Mucosa of rectum (tissue), 2 donors: ENCODE data around the gene ARHGAP6.

Experiments
- H3K27ac ChIP-seq, 2 donors: one replicate each; pipeline ENCODE4 v1.7.0; 2013; ENCODE audit warnings: inconsistent platforms in 2 of 2, low read depth in 2 of 2, low read length in 2 of 2
- H3K27me3 ChIP-seq, 2 donors: one replicate each; pipeline ENCODE4 v1.7.0; 2013; ENCODE audit warnings: low read length in 2 of 2; ENCODE audit not compliant: control insufficient read depth in 2 of 2, insufficient read depth in 2 of 2
- H3K36me3 ChIP-seq, 2 donors: one replicate each; pipeline ENCODE4 v1.7.0; 2013; ENCODE audit warnings: low read length in 2 of 2; ENCODE audit not compliant: control insufficient read depth in 2 of 2, insufficient read depth in 2 of 2
- H3K4me1 ChIP-seq, 2 donors: one replicate each; pipeline ENCODE4 v1.7.0; 2013; ENCODE audit warnings: low read length in 2 of 2, mild to moderate bottlenecking in 1 of 2; ENCODE audit not compliant: control insufficient read depth in 2 of 2, insufficient read depth in 2 of 2
- H3K4me3 ChIP-seq, 2 donors: one replicate each; pipeline ENCODE4 v1.7.0; 2013; ENCODE audit warnings: low read length in 2 of 2
- H3K9ac ChIP-seq, 2 donors: one replicate each; pipeline ENCODE4 v1.7.0; 2013; ENCODE audit warnings: low read length in 2 of 2, low read depth in 1 of 2, mild to moderate bottlenecking in 1 of 2
- H3K9me3 ChIP-seq, 2 donors: one replicate each; pipeline ENCODE4 v1.7.0; 2013; ENCODE audit warnings: low read length in 2 of 2; ENCODE audit not compliant: control insufficient read depth in 2 of 2
- donor health status: healthy.
- donor health status: Normal muscosa, but diverticular disease.

The ARHGAP6 gene

DNA sequence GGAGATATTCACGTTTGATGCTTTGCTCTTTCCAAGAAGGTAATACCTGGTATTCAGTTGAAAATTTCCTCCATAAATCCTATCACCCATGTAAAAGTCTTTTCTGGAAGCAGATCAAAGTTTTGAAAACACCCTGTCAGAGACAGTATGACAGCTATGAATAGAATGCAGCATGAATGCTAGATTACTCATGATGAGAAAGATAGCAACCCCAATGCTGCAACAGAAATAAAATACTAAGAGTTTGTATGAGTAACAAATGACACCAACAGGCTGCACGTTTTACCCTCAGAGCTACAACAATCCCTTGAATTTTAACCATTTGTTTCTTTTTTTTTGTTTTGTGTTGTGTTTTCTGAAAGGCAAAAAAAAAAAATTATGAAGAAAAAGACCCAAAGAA, 108.6 kb downstream of the ARHGAP6 start:
- no peak overlapping the region for H3K9ac ChIP-seq
- H3K36me3 ChIP-seq = no peaks in the 10 kb centered on the region
- no peaks in the 10 kb centered on the region for H3K4me1 ChIP-seq
- H3K4me3 ChIP-seq = no peak overlapping the region
- H3K27me3 ChIP-seq = no peaks in the 10 kb centered on the region
- H3K27ac ChIP-seq = no peak overlapping the region
- no peaks in the 10 kb centered on the region for H3K9me3 ChIP-seq

DNA sequence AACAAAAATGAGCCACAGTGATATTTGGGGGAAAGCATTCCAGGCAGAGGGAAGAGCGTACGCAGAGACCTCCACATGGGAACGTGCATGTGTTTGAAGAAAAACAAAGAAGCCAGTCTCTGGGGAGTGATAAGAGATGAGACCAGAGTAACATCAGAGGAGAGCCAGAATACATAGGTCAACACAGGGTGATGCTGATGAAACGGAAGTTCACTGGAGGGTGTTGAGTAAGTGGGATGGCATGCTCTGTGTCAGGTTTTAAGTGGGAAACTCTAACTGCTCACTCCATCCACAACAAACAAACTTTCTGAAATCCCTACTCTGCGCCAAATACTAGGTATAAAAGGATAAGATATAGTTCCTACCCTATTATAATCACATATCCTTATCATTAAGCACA, 110.0 kb downstream of the ARHGAP6 start:
- no peaks in the 10 kb centered on the region for H3K4me1 ChIP-seq
- H3K27me3 ChIP-seq = no peaks in the 10 kb centered on the region
- no peaks in the 10 kb centered on the region for H3K36me3 ChIP-seq
- H3K27ac ChIP-seq = no peak overlapping the region
- no peak overlapping the region for H3K9ac ChIP-seq
- H3K9me3 ChIP-seq = no peaks in the 10 kb centered on the region
- no peak overlapping the region for H3K4me3 ChIP-seq

DNA sequence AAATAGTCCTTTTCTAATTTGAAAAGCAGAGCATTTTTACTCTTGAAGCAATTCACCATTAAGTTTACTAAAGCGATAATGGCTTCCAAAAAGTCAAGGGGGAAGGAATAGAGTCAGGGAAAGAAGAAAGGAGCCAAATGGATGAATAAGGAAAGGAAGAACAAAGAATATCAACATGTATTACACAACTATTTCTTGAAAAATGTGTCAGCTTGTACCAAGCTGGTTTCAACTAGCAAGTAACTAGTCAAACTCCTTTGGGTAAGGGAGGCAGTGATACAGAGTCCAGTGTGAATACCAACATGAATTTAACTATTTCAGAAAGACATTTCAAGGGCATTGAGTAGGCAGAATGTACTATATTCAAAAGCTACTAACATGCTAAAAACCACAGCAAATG, 112.1 kb downstream of the ARHGAP6 start:
- no peak overlapping the region for H3K27ac ChIP-seq
- no peaks in the 10 kb centered on the region for H3K27me3 ChIP-seq
- no peaks in the 10 kb centered on the region for H3K4me1 ChIP-seq
- no peaks in the 10 kb centered on the region for H3K36me3 ChIP-seq
- H3K9ac ChIP-seq = no peak overlapping the region
- H3K9me3 ChIP-seq = no peaks in the 10 kb centered on the region
- H3K4me3 ChIP-seq = no peak overlapping the region

DNA sequence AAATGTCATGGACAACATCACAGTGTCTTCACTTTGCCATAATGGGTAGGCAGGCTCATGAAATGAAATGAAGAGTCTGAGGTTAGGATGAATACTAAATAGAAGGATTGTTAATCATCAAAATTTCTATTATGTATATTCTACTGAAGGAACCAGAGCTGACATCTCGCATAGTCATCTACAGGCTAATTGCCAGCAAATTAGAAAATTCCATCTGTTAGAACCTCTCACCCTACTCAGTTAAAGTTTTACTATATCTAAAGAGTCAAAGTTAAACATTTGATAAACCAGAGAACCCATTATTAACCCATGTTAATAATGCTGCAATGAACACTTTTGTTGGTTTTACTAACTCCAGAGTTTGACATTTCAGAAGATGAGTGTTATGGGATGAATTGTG, 114.6 kb downstream of the ARHGAP6 start:
- Histone ChIP-seq H3K36me3 (no peaks in the 10 kb centered on the region), H3K27me3 (no peaks in the 10 kb centered on the region), H3K9me3 (no peaks in the 10 kb centered on the region), H3K9ac (no peak overlapping the region), H3K4me3 (no peak overlapping the region), H3K27ac (no peak overlapping the region), H3K4me1 (no peaks in the 10 kb centered on the region)

DNA sequence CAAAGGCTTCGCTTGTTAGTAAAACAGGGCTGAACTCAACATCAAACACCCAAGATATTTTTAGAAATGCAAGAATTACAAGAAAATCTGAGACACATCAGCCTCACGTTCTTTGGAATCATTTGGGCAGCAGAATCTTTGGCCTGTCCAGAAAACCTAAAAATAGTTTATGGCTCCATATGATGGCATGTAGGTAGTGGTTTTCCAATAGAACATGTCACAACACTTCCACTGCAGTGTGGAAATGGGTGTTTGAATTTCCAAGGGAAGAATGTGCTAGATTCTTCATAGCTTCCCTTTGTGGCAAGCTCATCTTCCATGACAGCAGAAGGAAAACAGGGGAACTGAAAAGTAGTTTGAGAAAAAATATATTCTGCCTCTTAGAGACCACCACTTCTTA, 118.8 kb downstream of the ARHGAP6 start:
- H3K9ac ChIP-seq = no peak overlapping the region

DNA sequence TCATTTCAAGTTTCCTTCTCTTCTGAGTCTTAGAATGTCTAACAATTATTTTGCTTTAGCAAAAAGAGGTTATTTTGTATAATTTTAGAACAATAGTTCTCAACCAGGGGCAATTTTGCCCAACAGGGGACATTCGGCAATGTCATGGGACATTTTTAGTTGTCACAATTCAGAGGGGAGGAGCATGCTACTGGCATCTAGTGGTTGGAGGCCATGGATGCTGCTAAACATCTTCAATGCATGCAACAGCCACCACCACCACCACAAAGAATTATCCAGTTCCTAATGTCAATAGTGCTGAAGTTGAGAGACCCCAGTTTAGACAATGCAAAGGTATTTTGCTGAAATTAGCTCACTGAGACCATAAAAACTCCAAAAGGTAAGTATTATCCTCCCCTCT, 122.5 kb downstream of the ARHGAP6 start:
- Histone ChIP-seq H3K27ac (no peak overlapping the region), H3K4me1 (no peaks in the 10 kb centered on the region), H3K9me3 (no peaks in the 10 kb centered on the region), H3K4me3 (no peak overlapping the region), H3K36me3 (no peaks in the 10 kb centered on the region), H3K9ac (no peak overlapping the region), H3K27me3 (peaks cover 0 to 4% of the 10 kb centered on the region in 2 donors)

More for the DNA sequence above, 118.8 kb downstream of the ARHGAP6 start:
- Histone ChIP-seq H3K4me3 (no peak overlapping the region), H3K27me3 (no peaks in the 10 kb centered on the region), H3K4me1 (no peaks in the 10 kb centered on the region), H3K27ac (no peak overlapping the region), H3K36me3 (no peaks in the 10 kb centered on the region), H3K9me3 (no peaks in the 10 kb centered on the region)

DNA sequence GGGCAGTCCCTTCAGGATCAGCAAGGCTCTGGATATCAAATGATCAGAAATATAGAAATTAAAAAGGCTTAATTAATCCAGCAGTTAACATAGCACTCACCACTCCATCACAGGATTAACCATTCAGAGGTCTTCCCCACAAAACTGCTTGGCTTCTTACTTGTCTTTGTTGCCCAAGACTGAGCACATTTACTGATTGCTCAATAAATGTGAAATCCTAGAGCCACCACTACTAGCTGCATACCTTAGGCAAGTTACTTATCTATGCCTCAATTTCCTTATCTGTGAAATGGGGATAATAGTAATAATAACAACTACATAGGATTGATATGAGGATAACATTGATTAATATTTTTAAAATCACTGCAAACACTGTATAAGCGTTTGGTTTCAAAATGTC, 124.2 kb downstream of the ARHGAP6 start:
- Histone ChIP-seq H3K27me3 (peaks cover 0 to 4% of the 10 kb centered on the region in 2 donors), H3K36me3 (no peaks in the 10 kb centered on the region), H3K9me3 (no peaks in the 10 kb centered on the region), H3K4me1 (no peaks in the 10 kb centered on the region), H3K27ac (no peak overlapping the region), H3K4me3 (no peak overlapping the region), H3K9ac (no peak overlapping the region)

DNA sequence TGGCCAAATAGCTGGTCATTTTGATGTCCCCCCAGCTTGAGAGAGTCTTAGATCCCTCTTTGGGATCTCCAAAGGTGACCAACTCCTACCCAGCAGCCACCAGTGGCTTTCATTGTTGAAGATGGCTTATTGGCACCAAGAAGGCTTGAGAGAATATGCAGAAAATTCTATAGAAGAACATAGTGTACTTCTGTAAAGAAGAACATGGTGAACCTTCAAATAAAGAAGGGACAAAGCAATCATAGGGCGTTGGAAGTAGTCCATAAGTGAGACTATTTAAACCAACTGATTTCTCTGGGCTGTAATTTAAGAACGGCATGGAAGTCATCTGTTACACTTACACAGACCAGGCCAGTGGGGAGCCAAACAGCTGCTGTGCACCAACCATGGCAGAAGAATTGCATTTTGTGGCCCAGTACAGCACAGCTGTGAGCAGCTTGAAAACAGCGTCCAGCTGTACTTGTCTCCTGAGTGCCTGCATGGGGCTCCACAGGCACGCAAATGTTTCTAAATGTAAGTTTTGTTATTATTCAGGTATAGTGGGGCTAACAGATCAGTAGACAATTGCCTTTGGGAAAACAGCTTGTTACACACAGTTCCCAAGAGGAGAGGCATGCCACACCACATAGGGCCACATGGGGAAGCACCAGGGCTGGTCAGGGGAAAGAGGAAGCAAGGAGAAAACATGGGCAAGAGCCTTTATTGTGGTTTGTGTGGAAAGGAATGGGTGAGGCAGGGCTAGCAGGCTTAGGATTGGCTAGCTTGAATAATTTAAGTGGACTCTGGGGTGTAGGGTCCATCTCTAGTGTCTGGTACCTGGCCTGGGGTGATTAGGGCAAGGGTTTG, 125.0 kb downstream of the ARHGAP6 start:
- Histone ChIP-seq H3K4me1 (no peaks in the 10 kb centered on the region), H3K9me3 (no peaks in the 10 kb centered on the region), H3K27me3 (peaks cover 0 to 4% of the 10 kb centered on the region in 2 donors), H3K4me3 (no peak overlapping the region), H3K36me3 (no peaks in the 10 kb centered on the region), H3K27ac (no peak overlapping the region), H3K9ac (no peak overlapping the region)

DNA sequence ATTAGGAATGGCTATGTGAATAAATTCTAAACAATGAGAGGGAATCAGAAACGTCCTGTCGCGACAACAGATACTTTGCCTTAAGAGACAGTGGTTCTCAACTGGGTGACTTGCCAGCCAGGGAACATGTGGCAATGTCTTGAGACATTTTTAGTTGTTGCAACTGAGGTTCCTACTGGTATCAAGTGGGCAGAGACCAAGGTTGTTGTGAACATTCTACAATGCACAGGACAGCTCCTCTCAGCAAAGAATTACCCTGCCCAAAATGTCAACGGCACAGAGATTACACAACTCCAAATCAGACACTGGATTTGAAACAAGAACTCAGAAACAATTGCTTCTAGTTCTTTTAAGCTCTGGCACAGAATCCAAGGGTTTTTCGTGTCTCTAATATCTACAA, 128.6 kb downstream of the ARHGAP6 start:
- Histone ChIP-seq H3K9me3 (no peaks in the 10 kb centered on the region), H3K27me3 (peaks cover 0 to 4% of the 10 kb centered on the region in 2 donors), H3K4me3 (no peak overlapping the region), H3K36me3 (no peaks in the 10 kb centered on the region), H3K4me1 (no peaks in the 10 kb centered on the region), H3K27ac (no peak overlapping the region), H3K9ac (no peak overlapping the region)

DNA sequence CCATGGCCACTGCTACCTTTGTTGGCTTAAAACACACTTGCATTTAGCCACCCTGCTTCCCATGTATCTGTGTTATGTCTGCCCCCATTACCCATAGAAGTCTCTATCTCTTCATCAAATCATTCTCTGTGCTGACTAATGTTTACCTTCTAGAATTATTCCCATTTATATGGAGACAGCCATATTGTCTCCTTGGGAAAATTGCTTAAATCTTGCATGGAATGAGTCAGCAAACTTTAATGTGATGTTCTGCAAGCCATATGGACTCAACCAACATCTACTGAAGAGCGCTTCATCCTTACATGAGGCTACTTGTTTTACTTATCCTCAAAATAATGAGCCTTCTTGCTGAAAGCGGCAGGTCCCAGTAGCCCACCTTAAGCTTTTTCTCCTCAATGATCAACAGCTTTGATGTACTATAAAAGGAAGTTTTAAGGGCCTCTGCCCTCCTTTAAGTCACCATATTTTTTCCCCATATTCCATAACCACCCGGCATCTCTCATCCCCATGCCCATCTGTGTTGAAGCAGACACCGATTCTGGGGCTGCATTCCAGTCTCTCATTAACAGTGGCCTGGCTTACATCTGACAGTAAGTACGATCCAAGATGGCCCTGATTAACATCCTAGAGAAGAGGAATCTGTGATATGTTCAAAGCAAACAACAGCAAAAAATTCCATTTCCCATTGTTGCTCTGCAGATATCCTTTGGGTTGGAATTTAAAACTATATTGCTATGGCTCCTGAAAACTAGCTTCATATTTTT, 130.4 kb downstream of the ARHGAP6 start:
- peaks cover 0 to 2% of the 10 kb centered on the region in 2 donors for H3K27me3 ChIP-seq
- no peak overlapping the region for H3K27ac ChIP-seq
- no peaks in the 10 kb centered on the region for H3K4me1 ChIP-seq
- no peaks in the 10 kb centered on the region for H3K9me3 ChIP-seq
- no peak overlapping the region for H3K4me3 ChIP-seq
- no peaks in the 10 kb centered on the region for H3K36me3 ChIP-seq
- H3K9ac ChIP-seq = no peak overlapping the region
